ENCODE data around the gene RECK.

RECK gene

GRCh38 chr9:36025746-36026145 is 11.0 kb upstream of the RECK start:
- DNase-seq, result no peak

- no peak for DNase-seq
Measured at GRCh38 chr9:36029202-36029601, 7.5 kb upstream of the RECK start.

- no peak for DNase-seq
Measured at GRCh38 chr9:36029765-36030528, 6.8 kb upstream of the RECK start.

GRCh38 chr9:36030871-36031270 is 5.8 kb upstream of the RECK start:
- DNase-seq, result no peak

DNA sequence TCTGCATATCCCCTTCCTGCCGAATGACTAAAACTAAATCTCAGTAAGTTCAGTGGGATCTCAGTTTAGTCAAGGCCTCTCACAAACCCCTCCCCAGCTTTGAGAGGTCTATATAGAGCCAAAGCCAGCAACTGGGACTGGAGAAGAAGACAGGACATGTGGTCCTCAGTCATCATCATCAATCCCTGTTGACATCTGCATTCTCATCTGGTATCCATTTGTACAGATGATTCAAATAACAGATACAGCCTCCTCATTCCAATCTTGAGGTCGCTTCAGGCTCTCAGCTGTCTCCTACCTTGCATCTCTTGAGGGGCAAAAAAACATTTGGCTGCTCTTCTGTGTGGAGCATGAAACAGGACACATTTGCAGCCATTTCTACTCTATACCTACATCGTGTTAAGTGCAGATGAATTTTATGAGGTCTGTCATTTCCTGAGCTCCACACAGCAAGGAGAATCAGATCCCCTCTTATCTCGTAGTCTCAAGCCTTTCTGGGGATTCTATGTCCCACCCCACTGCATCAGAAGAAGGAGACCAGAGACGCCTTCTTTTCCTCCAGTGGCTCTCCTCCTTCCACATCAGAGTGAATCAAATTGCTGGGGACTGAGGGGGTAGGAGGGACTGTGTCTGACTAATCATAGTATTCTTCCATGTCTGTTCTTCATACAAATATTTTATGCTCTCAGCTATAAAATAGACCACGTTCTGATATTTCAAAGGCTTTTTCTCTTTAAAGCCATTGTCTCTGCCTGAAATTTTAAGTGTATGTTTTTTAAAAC is 4.7 kb upstream of the RECK start:
- DNase-seq, result no peak

DNA sequence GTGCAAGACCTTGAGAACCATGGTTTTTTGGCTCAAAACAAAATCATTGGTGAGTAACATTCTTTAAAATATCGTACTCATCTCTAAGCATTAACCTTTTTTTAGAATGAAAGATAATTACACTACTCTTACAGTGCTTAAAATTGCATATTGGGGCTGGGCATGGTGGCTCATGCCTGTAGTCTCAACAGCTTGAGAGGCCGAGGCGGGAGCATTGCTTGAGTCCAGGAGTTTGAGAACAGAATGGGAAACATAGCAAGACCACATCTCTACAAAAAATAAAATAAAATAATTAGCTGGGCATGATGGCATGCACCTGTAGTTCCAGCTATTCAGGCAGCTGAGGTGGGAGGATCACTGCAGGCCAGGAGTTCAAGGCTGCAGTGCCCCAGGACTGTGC is 2.9 kb upstream of the RECK start:
- no peak for DNase-seq

- DNase-seq, result no peak
Measured at GRCh38 chr9:36034234-36034633, 2.5 kb upstream of the RECK start.

- DNase-seq, result no peak
Measured at GRCh38 chr9:36035006-36035405, 1.7 kb upstream of the RECK start.

- no peak for DNase-seq
Measured at GRCh38 chr9:36036253-36036779, 397 bp upstream of the RECK start.

GRCh38 chr9:36037549-36038122 is 923 bp downstream of the RECK start:
- peak; percentile 7 for DNase-seq

DNA sequence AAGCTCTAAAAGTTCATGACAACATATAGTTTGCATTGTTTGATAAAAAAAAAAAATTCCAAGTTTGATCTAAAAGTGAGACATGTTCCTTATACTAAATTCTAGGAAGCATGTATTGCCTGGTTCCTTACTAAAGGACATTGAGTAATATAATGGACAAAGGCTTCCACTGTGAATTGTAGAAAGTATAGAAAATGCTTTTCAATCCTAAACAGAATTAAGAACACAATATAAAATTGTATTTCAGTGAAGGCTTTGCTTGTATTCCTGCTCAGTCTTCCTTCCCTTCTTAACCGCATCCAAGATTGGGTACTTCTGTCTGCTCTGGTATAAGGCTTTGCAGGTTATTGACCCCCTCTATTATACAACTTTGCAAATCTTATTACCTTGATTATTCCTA is 2.4 kb downstream of the RECK start:
- no peak for DNase-seq

DNA sequence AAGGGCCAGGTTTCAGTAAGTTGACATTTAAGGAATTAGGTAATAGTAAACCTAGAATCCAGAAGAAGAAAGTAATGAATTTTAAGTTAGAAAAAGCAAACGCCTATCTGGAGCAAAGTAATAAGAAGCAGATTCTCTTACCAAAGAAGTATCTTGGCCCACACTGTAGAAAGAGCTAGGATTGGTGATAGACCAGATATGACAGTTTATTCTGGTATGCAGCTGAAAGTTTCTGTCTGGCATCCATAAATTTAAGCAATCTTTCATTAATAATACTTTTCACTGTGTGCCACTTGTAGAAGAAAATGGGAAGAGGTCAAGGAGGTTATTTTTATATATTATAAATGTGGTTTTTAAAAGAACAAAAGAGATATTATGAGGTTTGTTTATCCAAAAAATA is 3.0 kb downstream of the RECK start:
- DNase-seq, result no peak

DNA sequence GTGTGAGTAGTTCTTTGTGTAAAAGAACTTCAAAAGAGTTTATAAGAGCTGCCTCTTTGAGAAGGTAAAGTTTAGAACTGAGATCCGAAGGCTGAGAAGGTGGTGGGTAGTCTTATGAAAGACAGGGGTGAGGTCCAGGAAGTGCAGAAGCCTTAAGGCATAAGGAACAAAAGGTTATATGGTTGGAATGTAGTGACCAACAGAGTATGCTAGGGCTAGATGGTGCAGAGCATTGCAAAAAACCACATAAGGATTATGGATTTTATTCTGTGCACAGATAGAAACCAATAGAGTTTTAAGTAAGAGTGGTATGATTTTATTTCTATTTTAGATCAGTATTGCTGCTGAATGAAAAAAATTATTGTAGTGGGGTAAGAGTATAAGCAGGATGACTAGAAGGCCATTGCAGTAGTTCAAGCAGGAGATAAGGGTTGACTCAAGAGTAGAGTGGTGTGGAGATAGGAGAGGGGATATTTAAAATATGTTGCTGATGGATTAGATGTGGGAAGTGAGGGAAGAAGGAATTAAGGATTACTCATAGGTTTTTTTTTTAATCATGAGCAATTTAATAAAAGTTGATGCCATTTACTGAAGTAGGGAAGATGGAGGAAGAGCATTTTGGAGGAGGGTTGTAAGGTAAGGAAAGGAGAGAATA is 3.7 kb downstream of the RECK start:
- no peak for DNase-seq

DNA sequence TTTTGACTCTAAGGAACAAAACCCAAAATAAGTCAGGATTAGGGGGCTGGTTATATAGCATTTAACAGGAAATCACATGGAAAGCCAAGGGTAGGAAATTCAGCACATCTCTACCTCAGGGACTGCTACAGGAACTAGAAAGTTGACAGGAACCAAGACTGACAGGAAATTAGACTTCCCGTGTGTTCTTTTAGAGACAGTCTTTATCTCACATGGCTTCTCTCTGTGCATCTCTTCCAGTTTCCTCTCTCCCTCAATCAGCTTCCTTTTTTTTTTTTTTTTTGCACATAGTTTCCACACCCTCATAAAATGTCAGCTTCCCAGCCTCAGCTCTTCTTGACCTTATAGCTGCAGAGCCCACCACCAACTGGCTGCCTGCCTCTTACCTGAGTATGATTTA is 4.8 kb downstream of the RECK start:
- no peak for DNase-seq

DNA sequence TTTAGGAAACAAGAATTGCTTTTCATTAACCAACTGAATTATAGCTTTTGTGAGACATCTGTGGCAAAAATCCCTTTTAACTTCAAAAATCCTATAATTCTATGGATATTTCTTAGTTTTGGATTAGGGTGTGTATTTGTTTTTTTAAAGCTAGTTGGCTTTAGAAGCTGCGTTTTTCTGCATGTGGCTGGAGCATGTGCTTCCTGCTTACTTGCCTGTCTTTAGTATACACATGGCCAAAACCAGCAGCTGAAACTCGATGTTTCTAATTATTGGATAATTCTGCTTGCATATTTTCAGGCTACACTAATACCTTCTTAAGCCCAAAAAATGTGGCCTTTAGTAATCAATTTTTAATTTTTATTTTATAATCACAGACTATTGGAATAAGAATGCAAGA is 8.9 kb downstream of the RECK start:
- no peak for DNase-seq

DNA sequence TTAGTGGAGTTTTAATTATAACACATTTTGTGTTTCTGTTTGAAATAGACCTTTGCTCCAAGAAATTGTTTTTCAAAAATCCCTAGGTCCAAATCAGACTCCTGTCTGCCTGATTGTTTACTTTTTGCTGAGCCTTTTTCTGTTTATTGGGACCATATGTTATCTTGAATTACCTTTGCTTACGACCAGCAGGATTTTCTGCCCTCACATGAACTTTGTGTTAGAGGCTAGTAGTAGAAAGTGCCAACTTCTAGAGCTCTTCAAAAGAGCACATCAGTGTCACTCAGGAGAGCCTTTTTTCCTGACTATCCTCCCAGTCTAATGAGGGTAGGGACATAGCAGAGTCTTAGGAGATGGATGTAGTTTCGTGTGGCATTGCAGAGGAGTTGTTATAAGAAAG is 10.2 kb downstream of the RECK start:
- DNase-seq, result no peak

DNA sequence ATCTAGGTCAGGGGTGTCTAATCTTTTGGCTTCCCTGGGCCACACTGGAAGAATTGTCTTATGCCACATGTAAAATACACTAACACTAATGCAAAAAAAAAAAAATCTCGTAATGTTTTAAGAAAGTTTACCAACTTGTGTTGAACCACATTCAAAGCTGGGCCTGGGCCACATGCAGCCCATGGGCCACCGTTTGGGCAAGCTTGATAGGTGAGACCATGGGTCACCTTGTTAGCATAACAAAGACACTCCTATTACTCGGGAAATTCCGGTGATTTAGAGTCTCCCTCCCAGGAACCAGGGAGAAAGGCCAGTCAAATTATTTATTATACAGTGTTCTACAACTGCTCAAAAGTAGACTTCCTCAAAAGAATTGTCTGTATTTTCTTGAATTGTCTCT is 12.7 kb downstream of the RECK start:
- DNase-seq, result no peak

- DNase-seq, result no peak
Measured at GRCh38 chr9:36050476-36050875, 13.8 kb downstream of the RECK start.

DNA sequence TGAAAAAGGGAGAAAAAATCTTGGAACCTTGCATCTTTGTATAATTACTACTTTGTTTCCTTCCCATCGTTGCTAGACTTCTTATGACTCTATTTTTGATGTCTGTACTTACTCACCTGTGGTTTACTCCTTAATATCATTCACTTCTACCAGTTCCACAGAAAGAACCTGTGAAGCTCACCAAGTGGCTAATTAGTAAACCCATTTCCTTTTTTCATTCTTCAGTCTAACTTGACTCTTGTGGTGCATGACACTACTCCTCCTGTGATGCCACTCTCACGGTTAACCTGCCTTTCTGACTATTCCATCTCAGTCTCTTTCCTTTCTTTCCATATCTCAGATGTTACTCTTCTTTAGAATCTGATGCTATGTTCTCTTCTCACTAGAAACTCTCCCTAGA is 14.6 kb downstream of the RECK start:
- no peak for DNase-seq

DNA sequence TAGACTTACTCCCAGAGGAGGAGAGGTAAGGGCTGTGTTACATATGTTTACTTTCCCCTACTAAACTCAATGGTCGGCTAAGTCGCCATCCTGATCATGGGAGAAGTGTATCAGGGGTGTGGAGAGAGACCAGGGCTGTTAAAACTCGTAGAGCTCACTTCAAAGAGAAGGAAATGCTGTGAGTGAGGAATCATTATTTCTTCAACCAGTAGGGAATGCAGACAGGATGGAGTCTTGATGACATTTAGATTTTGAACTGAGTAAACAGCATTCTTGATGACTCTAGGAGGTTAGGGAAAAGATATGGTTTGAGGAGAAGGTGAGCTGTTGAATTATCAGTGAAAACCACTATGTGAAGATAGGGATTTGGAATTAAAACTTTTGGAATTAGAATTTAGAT is 17.3 kb downstream of the RECK start:
- no peak for DNase-seq

DNA sequence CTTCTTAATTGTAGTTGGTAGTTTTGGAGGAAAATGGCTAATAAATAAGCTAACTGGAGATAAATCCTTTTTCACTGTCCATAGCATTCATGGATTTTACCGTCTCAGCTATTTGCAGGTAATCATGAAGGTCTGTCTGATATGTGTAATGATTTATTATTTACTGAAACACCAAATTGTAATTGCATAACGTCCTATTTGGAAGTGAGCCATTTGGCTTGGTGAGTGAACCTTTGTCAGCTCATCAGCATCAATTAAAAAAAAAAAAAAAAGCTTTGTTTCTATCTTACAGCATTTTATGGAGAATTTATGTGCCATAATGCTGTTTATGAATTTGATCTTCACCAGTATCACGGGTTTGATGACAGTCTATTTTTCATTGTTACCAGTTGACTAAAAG is 20.2 kb downstream of the RECK start:
- DNase-seq, result no peak

DNA sequence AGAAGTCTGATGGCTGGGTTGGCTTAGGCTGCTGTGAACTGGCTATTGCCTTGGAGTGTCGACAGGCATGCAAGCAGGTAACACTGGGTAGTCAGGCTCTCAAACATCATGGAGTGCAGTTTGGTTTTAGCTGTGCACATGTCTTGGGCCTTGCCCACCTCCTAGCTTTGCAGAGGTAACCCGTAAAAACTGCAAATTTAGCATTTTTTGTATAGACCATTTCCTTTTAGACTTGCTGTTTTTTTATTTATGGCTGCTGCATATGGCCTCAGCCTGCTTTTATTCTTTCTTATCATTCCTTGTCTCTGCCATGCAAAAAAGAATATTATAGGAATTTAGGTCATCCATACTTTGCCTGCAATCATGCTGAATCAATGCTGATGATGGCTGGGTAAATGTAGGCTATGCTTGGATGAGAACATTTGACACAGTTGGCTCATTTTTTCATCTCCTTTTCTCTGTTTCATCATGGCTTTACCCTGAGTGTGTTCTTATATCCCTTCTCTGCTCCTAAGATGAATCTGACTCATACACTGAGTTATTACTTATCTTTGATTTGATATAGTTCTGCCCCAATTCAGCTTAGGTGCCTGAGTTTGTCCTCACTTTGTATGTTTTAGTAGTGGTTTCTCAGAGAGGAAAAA is 27.2 kb downstream of the RECK start:
- DNase-seq, result no peak

- DNase-seq, result no peak
Measured at GRCh38 chr9:36064448-36065037, 27.8 kb downstream of the RECK start.
